ENCODE measurements around the gene TMEM238. TPM values are rescaled to one million over a fixed set of nuclear protein-coding genes. Genes with fewer than 3 reads are reported as not detected.

The TMEM238 gene
- total and polyA plus RNA-seq, 9 of the 15 experiments (the other 6 are each of a cell fraction or from before 2014, with no cell fraction given): 0.18 to 5.1 (median 1.3) TPM; not detected in 4

- TF ChIP-seq ZBTB11 (CRISPR knock-in tag; IDR thresholded peaks at IDR 0.05): 0 out of 6 replicates have a peak, but pooled peaks of 1 of the 3 experiments have one; percentile 24
Observed at GRCh38 chr19:55407550-55407799, 23.4 kb upstream of the TMEM238 start, which contains the start of gene UBE2S (continued).

GRCh38 chr19:55406826-55407549, 22.9 kb upstream of the TMEM238 start:
- DNase-seq (ENCODE audit: extremely low read depth in 1 of 4, low spot score in 3 of 4) (peak; percentile 44 to 83 (median 63)), ATAC-seq (peak; percentile 35), FAIRE-seq (no peak)
- peak overlapping the region; percentile 98 for H3K4me3 ChIP-seq
- intact Hi-C loops (cut with micrococcal nuclease) (no loop called here), in situ Hi-C loops (cut with MboI) (no loop called here)
- peaks cover 6% of the 10 kb centered on the region for H3K9me1 ChIP-seq (ENCODE audit: control insufficient read depth, insufficient read depth, low read length)
- H3K27me3 ChIP-seq (ENCODE audit: control insufficient read depth in 2 of 2, insufficient read depth in 2 of 2, low read length in 2 of 2): no peaks in the 10 kb centered on the region
- peaks cover 18% of the 10 kb centered on the region for H3K9me3 ChIP-seq (replicated peaks; ENCODE audit: control insufficient read depth, insufficient read depth, low read depth, low read length)
- H4K20me1 ChIP-seq (replicated peaks; ENCODE audit: control insufficient read depth, insufficient read depth, low read length): peaks cover 29% of the 10 kb centered on the region
- peaks cover 49% of the 10 kb centered on the region for H3K79me2 ChIP-seq (ENCODE audit: control insufficient read depth, insufficient read depth, low read length)
- CTCF ChIA-PET (ENCODE audit: low intra/inter-chr PET ratio): no interaction called here
- H3K27ac ChIP-seq (ENCODE audit: extremely low read depth, low read depth, low read length): peak overlapping the region; percentile 100
- peak overlapping the region; percentile 96 for H3K4me2 ChIP-seq (ENCODE audit: insufficient read depth, low read length)
- WGBS (ENCODE audit: insufficient coverage, low coverage, missing lambda C conversion rate): 3% methylated on average over 33 of the region's 35 CpGs
- H2AFZ ChIP-seq (ENCODE audit: low read depth, low read length): no peak overlapping the region
- H3K4me1 ChIP-seq (replicated peaks in 1 of 2; ENCODE audit: control insufficient read depth in 2 of 2, insufficient read depth in 2 of 2, low read length in 2 of 2): peaks cover 19 to 45% of the 10 kb centered on the region in 2 experiments
- POLR2A ChIA-PET: interaction anchor here (0.6 to 6.6 kb wide), 44 partner anchors 10 to 766 kb away, joined by 3 to 195 read pairs (median 5); partner anchors contain the start of genes ISOC2, PPP1R12C, PPP6R1 and PTPRH
- H3K36me3 ChIP-seq (ENCODE audit: control insufficient read depth, insufficient read depth, low read length): peaks cover 47% of the 10 kb centered on the region
- peak overlapping the region; percentile 95 to 99 for H3K9ac ChIP-seq (ENCODE audit: insufficient read depth in 1 of 2, low read depth in 2 of 2, low read length in 2 of 2)
- no TSS peak for BruUV-seq (replicated peaks)
- TF ChIP-seq ZNF507 (tag; conservative IDR thresholded peaks at IDR 0.05) (no peak), RBM22 (IDR thresholded peaks at IDR 0.05; ENCODE audit: low read depth, low read length, poor library complexity, severe bottlenecking) (no peak), ZSCAN29 (IDR thresholded peaks at IDR 0.05) (no peak), RBM17 (IDR thresholded peaks at IDR 0.05; ENCODE audit: borderline replicate concordance, low read depth, low read length) (no peak), SNRNP70 (optimal IDR thresholded peaks at IDR 0.05; ENCODE audit: low read depth, low read length) (peak; percentile 83), HNRNPUL1 (IDR thresholded peaks at IDR 0.05; ENCODE audit: low read length) (0 out of 2 replicates have a peak, but pooled peaks have one; percentile 17), TFAP4 (CRISPR knock-in tag; IDR thresholded peaks at IDR 0.05; ENCODE audit: borderline replicate concordance) (no peak), NR2C2 (CRISPR knock-in tag; IDR thresholded peaks at IDR 0.05) (0 out of 2 replicates have a peak, but pooled peaks have one; percentile 22), NR2C2 (tag; IDR thresholded peaks at IDR 0.05) (no peak), VEZF1 (CRISPR knock-in tag; IDR thresholded peaks at IDR 0.05) (peak; percentile 62), BRD4 (IDR thresholded peaks at IDR 0.05) (no peak), CREM (IDR thresholded peaks at IDR 0.05; ENCODE audit: low read depth) (0 out of 2 replicates have a peak, but pooled peaks have one; percentile 22), SNAPC5 (CRISPR knock-in tag; IDR thresholded peaks at IDR 0.05) (no peak)

Data from K562 (cell line).